Eye (tissue), 1 donor: ENCODE data around the gene HORMAD2.
"Not testable (repeated sequence)": the region's sequence is repeated elsewhere in the genome, so short reads cannot be mapped to it uniquely, and the experiment has no call there.

ENCODE experiments used
- DNase-seq: peaks from one replicate; pipeline ENCODE4 v3.0.0-alpha.2; 2015

HORMAD2 gene

GRCh38 chr22:30195245-30196140 lies 115.2 kb downstream of the HORMAD2 start:
- no peak for DNase-seq

DNA sequence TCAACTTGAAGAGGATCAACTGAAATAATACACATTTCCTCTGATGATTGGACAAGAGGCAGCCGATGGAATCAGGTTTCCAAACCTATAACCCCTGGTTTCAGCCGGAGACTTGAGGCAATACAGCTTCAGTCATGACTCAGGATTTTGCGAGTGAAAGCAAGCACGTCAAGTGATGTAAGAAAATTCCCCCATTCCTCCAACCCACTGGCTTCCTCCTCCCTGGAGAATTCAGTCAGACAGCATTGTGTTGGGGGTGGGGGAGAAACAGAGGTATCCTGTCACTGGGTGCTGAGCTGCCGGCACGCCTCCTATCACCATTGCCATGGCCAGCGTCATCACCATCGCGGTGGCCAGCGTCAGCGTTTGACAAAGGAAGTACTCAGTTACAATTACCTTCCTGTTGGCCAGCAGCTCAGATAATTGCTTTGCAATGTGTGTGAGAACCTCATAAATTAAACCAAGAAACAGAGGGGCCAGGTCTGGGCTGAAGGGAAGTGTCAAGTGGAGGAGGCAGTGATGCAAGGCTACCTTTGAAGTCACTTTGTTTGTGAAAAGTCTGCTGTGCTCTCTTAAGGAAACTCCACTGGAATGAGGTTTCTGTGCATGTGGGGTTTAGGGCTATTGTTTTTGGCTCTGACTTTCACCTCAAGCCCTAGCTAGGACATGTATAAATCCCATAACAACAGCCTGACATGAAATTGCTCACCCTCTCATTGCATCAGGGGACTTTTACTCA lies 116.0 kb downstream of the HORMAD2 start:
- peak; percentile 91 for DNase-seq

- no peak for DNase-seq
Measured at GRCh38 chr22:30196880-30197336, 116.6 kb downstream of the HORMAD2 start.

GRCh38 chr22:30197389-30197788 lies 117.1 kb downstream of the HORMAD2 start:
- no peak for DNase-seq

- no peak for DNase-seq
Measured at GRCh38 chr22:30198152-30198825, 118.0 kb downstream of the HORMAD2 start.

GRCh38 chr22:30198921-30199320 lies 118.7 kb downstream of the HORMAD2 start:
- no peak for DNase-seq

GRCh38 chr22:30200905-30201304 lies 120.6 kb downstream of the HORMAD2 start:
- DNase-seq, result not testable (repeated sequence)

GRCh38 chr22:30201945-30202344 lies 121.7 kb downstream of the HORMAD2 start:
- no peak for DNase-seq

DNA sequence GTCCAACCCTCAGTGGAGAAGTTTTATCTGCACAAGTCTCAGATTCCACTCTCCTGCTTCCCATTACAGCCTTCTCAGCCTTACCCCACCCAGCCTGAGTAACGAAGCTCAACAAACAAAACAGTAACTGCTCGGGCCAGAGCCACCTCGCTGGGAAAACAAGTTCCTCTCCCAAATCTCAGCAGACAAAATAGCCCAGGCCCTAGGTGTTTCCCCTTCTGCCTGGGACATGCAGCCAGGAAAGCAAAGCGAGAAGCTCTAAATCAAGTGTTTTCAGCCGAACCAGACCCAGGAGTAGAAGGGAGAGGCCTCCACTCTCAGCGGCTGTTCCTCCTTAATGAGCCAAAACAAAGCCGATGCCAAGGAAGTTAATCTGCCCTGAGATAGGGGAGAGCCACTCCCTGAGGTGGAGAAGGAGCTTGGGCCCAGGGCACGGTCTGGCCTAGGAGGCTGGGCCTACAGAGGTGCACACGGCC lies 122.3 kb downstream of the HORMAD2 start:
- DNase-seq, result peak; percentile 67

DNA sequence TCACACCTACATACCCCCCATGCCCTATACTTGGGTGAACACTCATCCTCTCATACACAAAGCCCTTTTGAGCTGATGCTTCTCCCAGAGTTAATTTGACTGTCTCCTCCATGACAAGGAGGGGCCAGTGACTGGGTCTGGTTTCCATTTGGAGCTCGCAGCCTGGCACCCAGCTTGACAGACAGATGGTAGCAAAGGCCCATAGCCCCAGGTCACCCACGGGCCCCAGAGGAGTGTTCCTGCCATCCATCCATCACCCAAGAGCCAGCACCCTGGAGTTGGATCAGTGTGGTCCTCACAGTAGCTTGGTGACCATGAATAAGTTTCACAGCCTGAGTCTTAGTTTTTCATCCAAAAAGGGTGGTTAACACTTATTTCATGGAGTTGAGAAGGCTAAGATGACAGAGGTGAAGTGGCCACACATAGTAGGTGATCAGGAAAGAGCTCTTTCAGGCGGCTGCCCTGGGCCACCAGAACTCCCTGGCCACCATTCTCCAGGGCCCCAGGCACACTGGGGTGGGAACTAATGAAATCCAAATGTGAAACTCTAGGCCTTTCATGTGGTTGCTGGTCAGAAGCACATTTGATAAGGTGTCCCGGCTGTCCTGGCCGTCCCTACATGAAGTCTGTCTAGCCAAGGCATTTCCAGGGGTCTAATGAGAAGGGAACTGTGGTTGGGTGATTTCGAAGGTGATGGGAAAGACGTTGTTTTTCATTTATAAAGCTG lies 123.9 kb downstream of the HORMAD2 start:
- no peak for DNase-seq

DNA sequence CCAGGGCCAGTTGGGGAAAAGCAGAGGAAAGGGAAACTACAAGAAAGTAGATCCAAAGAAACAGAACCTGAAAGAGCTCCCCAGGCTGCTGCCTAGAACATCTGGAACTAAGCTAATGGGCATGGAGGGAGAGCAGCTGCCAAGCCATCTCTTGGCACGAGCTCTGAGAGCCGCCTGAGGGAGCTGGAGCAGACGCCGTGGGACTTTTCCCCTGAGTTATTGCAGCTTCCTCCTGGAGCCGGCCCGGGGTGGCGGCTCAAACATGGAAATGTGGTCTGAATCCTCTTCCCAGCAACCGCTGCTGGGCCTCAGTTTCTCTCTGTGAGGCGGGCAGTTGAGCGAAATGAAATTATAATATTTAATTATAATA lies 124.5 kb downstream of the HORMAD2 start:
- peak; percentile 61 for DNase-seq

DNA sequence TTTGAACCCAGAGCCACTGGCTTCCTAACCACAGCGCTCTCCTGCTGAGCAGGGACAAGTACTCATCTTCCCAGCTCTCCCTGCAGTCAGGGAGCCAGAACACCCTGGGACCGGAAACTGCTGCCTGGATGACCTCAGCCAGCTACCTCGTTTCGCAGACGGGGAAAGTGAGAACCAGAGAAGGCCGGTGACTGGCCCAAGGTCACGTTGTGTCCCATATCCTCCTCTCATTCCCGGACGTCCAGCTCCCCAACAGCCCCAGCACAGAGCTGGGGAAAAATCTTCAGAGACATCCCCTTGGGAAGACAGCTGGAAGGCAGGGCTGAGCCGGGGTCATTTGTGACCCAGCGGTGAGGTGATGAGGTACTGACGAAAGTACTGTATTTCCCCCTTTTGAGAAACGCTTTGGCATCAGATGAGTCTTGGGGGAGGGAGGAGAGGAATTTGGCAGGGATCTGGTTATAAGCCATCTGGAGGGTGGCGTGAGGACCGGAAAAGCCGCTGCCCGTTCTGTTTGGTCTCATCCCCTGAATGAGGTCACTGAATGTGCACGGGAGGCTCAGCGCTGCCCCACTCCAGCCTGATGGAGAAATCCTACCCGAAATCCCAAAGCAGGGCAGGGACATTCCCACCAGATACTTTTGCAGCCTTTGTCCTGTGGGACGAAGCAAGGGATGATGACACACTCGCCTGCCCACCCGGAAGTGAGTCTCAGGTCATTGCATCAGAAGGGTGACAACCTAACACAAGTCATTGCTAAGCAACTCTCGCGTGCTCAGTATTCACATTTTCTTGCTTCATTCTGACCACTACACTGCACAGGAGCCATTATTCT lies 125.2 kb downstream of the HORMAD2 start:
- DNase-seq, result peak; percentile 47

- DNase-seq, result peak; percentile 69
Measured at GRCh38 chr22:30206944-30207343, 126.7 kb downstream of the HORMAD2 start.

- peak; percentile 75 for DNase-seq
Measured at GRCh38 chr22:30208631-30209603, 128.7 kb downstream of the HORMAD2 start.

- DNase-seq, result no peak
Measured at GRCh38 chr22:30209642-30210041, 129.4 kb downstream of the HORMAD2 start.

DNA sequence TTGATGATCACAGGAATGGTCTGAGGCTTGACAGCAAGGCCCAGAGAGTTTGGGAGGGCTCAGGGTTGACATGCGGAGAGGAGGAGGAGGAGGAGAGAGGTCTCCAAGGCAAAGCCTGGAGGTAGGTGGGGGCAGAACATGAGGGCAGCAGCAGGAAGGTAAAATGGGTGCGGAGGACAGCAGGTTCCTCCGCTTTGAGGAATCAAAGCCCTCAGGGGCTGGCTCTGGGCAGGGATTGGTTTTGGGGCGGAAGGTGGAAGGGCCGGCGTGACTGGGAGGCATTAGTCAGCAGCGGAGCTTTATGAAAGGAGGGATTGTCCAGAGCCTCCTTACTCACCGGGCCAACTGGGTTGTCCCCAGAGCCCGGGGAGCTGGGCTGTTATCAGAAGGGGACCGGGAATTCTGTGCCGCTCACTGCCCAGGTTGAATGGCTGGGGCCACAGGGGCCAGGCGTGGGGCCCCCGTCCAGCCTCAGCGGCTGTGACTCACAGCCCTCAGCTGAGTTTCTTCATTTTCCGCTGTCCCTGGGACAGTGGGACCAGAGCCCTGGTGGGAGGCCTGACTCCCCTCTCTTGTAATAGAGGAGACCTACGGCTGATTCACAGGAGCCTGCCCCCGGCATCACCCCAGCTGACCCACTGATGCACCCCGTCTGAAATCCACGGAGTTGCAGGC lies 130.1 kb downstream of the HORMAD2 start:
- DNase-seq, result no peak

GRCh38 chr22:30211124-30211820 lies 131.0 kb downstream of the HORMAD2 start:
- DNase-seq, result no peak

GRCh38 chr22:30212363-30212995 lies 132.2 kb downstream of the HORMAD2 start:
- DNase-seq, result no peak
